Measurements from ENCODE around the gene ZNF423.

Gene ZNF423

GRCh38 chr16:49617710-49618330, 238.1 kb downstream of the ZNF423 start:
- no peak for DNase-seq

- no peak for DNase-seq
Measured at GRCh38 chr16:49617016-49617629, 238.8 kb downstream of the ZNF423 start.

GRCh38 chr16:49615576-49615975, 240.3 kb downstream of the ZNF423 start:
- no peak for DNase-seq

- no peak for DNase-seq
Measured at GRCh38 chr16:49610983-49611382, 244.9 kb downstream of the ZNF423 start.

- DNase-seq, result no peak
Measured at GRCh38 chr16:49608779-49609178, 247.1 kb downstream of the ZNF423 start.

- no peak for DNase-seq
Measured at GRCh38 chr16:49608098-49608497, 247.8 kb downstream of the ZNF423 start.

- DNase-seq, result no peak
Measured at GRCh38 chr16:49605536-49606254, 250.2 kb downstream of the ZNF423 start.

- DNase-seq, result no peak
Measured at GRCh38 chr16:49604602-49605001, 251.3 kb downstream of the ZNF423 start.

GRCh38 chr16:49603956-49604355, 252.0 kb downstream of the ZNF423 start:
- no peak for DNase-seq

- DNase-seq, result no peak
Measured at GRCh38 chr16:49602976-49603310, 253.0 kb downstream of the ZNF423 start.

- no peak for DNase-seq
Measured at GRCh38 chr16:49602201-49602975, 253.5 kb downstream of the ZNF423 start.

GRCh38 chr16:49601576-49601975, 254.3 kb downstream of the ZNF423 start:
- no peak for DNase-seq

GRCh38 chr16:49600976-49601375, 254.9 kb downstream of the ZNF423 start:
- no peak for DNase-seq

- DNase-seq, result no peak
Measured at GRCh38 chr16:49600536-49600935, 255.4 kb downstream of the ZNF423 start.

- no peak for DNase-seq
Measured at GRCh38 chr16:49599704-49600103, 256.2 kb downstream of the ZNF423 start.

- no peak for DNase-seq
Measured at GRCh38 chr16:49599281-49599680, 256.6 kb downstream of the ZNF423 start.

- DNase-seq, result no peak
Measured at GRCh38 chr16:49598383-49599170, 257.3 kb downstream of the ZNF423 start.

- DNase-seq, result no peak
Measured at GRCh38 chr16:49597796-49598195, 258.1 kb downstream of the ZNF423 start.

- no peak for DNase-seq
Measured at GRCh38 chr16:49596648-49597291, 259.1 kb downstream of the ZNF423 start.

- DNase-seq, result no peak
Measured at GRCh38 chr16:49596068-49596467, 259.8 kb downstream of the ZNF423 start.

- no peak for DNase-seq
Measured at GRCh38 chr16:49594685-49595498, 261.0 kb downstream of the ZNF423 start.
